Thyroid gland (tissue), 4 donors: ENCODE data around the gene BTBD8.

Experiments
- CTCF ChIP-seq, 6 experiments: fragments of 200-600 bp in 3 of 6; fragments of 450-650 bp in 3 of 6; sonication (generic) in 3 of 6; IDR thresholded peaks; one replicate each; pipeline ENCODE4 v1.5.1; 2016 to 2019; ENCODE audit warnings: antibody characterized with exemption in 6 of 6, mild to moderate bottlenecking in 2 of 6, inconsistent platforms in 1 of 6, moderate library complexity in 1 of 6
- POLR2A ChIP-seq, 2 donors: fragments of 450-650 bp; IDR thresholded peaks; one replicate each; pipeline ENCODE4 v1.6.1; 2017; ENCODE audit warnings: antibody characterized with exemption in 2 of 2, mild to moderate bottlenecking in 2 of 2, moderate library complexity in 1 of 2

GRCh38 chr1:92094090-92094489 lies 13.9 kb downstream of the BTBD8 start:
- no peak for TF ChIP-seq CTCF (IDR thresholded peaks at IDR 0.05)
- TF ChIP-seq POLR2A (IDR thresholded peaks at IDR 0.05), result no peak
